Loucy (cell line): ENCODE results near the gene DCXR.

Experiments
- H2AFZ ChIP-seq: fragments of 200-600 bp; sonication (generic); 2 replicates; pipeline ENCODE4 v1.6.0; 2016; ENCODE audit warnings: antibody characterized with exemption, mild to moderate bottlenecking, low read length, moderate library complexity
- H3F3A ChIP-seq: fragments of 200-600 bp; 2 replicates; pipeline ENCODE4 v1.6.0; 2016; ENCODE audit warnings: antibody characterized with exemption, low read depth, mild to moderate bottlenecking
- H3K27me3 ChIP-seq: fragments of 200-600 bp; sonication (generic); 2 replicates; pipeline ENCODE4 v1.6.1; 2014; ENCODE audit warnings: low read length, mild to moderate bottlenecking; ENCODE audit not compliant: insufficient read depth, poor library complexity, severe bottlenecking
- H3K36me3 ChIP-seq: fragments of 200-600 bp; sonication (generic); 2 replicates; pipeline ENCODE4 v1.6.1; 2016; ENCODE audit warnings: low read length; ENCODE audit not compliant: insufficient read depth
- H3K4me1 ChIP-seq: fragments of 200-600 bp; sonication (generic); 2 replicates; pipeline ENCODE4 v1.5.1; 2014; ENCODE audit warnings: low read length, mild to moderate bottlenecking; ENCODE audit not compliant: insufficient read depth, poor library complexity, severe bottlenecking
- H3K4me2 ChIP-seq: fragments of 200-600 bp; sonication (generic); 2 replicates; pipeline ENCODE4 v1.6.0; 2014; ENCODE audit warnings: antibody characterized with exemption, low read length, low read depth, mild to moderate bottlenecking; ENCODE audit not compliant: poor library complexity, severe bottlenecking
- H3K4me3 ChIP-seq: fragments of 200-600 bp; sonication (generic); 2 replicates; pipeline ENCODE4 v1.5.1; 2014; ENCODE audit warnings: low read length, mild to moderate bottlenecking, mixed read lengths; ENCODE audit not compliant: poor library complexity, severe bottlenecking
- H3K79me2 ChIP-seq: fragments of 200-600 bp; sonication (generic); 2 replicates; pipeline ENCODE4 v1.6.1; 2014; ENCODE audit warnings: low read length; ENCODE audit not compliant: insufficient read depth
- H3K9ac ChIP-seq: fragments of 200-600 bp; sonication (generic); 2 replicates; pipeline ENCODE4 v1.6.0; 2014; ENCODE audit warnings: mild to moderate bottlenecking, low read depth, low read length, moderate library complexity; ENCODE audit not compliant: poor library complexity, severe bottlenecking
- H3K9me2 ChIP-seq: fragments of 200-600 bp; sonication (generic); replicated peaks from 2 replicates; pipeline ENCODE4 v1.6.1; 2016; ENCODE audit warnings: low read depth, low read length, mixed read lengths
- H3K9me3 ChIP-seq: fragments of 200-600 bp; sonication (generic); 2 replicates; pipeline ENCODE4 v1.6.1; 2014; ENCODE audit warnings: mild to moderate bottlenecking, antibody characterized with exemption, low read length, low read depth; ENCODE audit not compliant: insufficient read depth
- H4K20me1 ChIP-seq: fragments of 200-600 bp; sonication (generic); 2 replicates; pipeline ENCODE4 v1.6.0; 2014; ENCODE audit warnings: antibody characterized with exemption, low read length, mild to moderate bottlenecking; ENCODE audit not compliant: insufficient read depth, poor library complexity, severe bottlenecking
- CTCF ChIP-seq: fragments of 200-600 bp; sonication (generic); conservative IDR thresholded peaks from 2 replicates; pipeline ENCODE4 v1.5.1; 2014; ENCODE audit warnings: mild to moderate bottlenecking, antibody characterized with exemption, low read length
- EZH2phosphoT487 ChIP-seq: fragments of 200-600 bp; IDR thresholded peaks from 2 replicates; pipeline ENCODE4 v1.6.1; 2018; ENCODE audit warnings: antibody characterized with exemption, mild to moderate bottlenecking, moderate library complexity, borderline replicate concordance

DCXR gene

GRCh38 chr17:82049106-82049505, 11.6 kb upstream of the DCXR start:
- Histone ChIP-seq H4K20me1 (peaks cover 11% of the 10 kb centered on the region), H3K27me3 (no peaks in the 10 kb centered on the region), H3K4me2 (no peak overlapping the region), H3K9me2 (no peaks in the 10 kb centered on the region), H3K9me3 (no peaks in the 10 kb centered on the region), H2AFZ (no peak overlapping the region), H3K36me3 (no peaks in the 10 kb centered on the region), H3F3A (no peaks in the 10 kb centered on the region), H3K4me1 (peaks cover 21% of the 10 kb centered on the region), H3K4me3 (no peak overlapping the region), H3K79me2 (peaks cover 28% of the 10 kb centered on the region), H3K9ac (no peak overlapping the region)
- TF ChIP-seq CTCF (no peak), EZH2phosphoT487 (no peak)

GRCh38 chr17:82048571-82048971, 11.1 kb upstream of the DCXR start:
- no peaks in the 10 kb centered on the region for H3K9me3 ChIP-seq
- H2AFZ ChIP-seq = no peak overlapping the region
- no peak overlapping the region for H3K4me3 ChIP-seq
- H3K79me2 ChIP-seq = peaks cover 25% of the 10 kb centered on the region
- no peak overlapping the region for H3K9ac ChIP-seq
- peaks cover 11% of the 10 kb centered on the region for H4K20me1 ChIP-seq
- H3K4me2 ChIP-seq = no peak overlapping the region
- TF ChIP-seq CTCF (no peak), EZH2phosphoT487 (no peak)
- H3K9me2 ChIP-seq = no peaks in the 10 kb centered on the region
- no peaks in the 10 kb centered on the region for H3K36me3 ChIP-seq
- H3K4me1 ChIP-seq = peaks cover 16% of the 10 kb centered on the region
- no peaks in the 10 kb centered on the region for H3K27me3 ChIP-seq
- H3F3A ChIP-seq = no peaks in the 10 kb centered on the region

- H3K9me2 ChIP-seq = no peaks in the 10 kb centered on the region
- H3K79me2 ChIP-seq = peaks cover 20% of the 10 kb centered on the region
- H3K4me1 ChIP-seq = peaks cover 11% of the 10 kb centered on the region
- no peaks in the 10 kb centered on the region for H3F3A ChIP-seq
- H3K36me3 ChIP-seq = no peaks in the 10 kb centered on the region
- H3K27me3 ChIP-seq = no peaks in the 10 kb centered on the region
- H3K9ac ChIP-seq = no peak overlapping the region
- no peak overlapping the region for H3K4me2 ChIP-seq
- no peak for TF ChIP-seq CTCF
- TF ChIP-seq EZH2phosphoT487 = no peak
- H3K9me3 ChIP-seq = no peaks in the 10 kb centered on the region
- H3K4me3 ChIP-seq = no peak overlapping the region
- H4K20me1 ChIP-seq = peaks cover 10% of the 10 kb centered on the region
- H2AFZ ChIP-seq = no peak overlapping the region
Measured at GRCh38 chr17:82047914-82048570, 10.5 kb upstream of the DCXR start.
